H1 (cell line): ENCODE measurements around the gene STX16. TPM values are rescaled to one million over a fixed set of nuclear protein-coding genes. Genes with fewer than 3 reads are reported as not detected.

Experiments used
- CTCF ChIA-PET: fragments of 300-600 bp; sonication (Branson Sonifier 250); formaldehyde crosslinking; loops from one replicate; lab custom pipeline; 2021; ENCODE audit not compliant: partially characterized antibody; lab: Charles Lee
- POLR2A ChIA-PET: fragments of 300-600 bp; sonication (Branson Sonifier 250); formaldehyde crosslinking; loops from one replicate; lab custom pipeline; 2021; ENCODE audit warnings: inconsistent platforms; ENCODE audit not compliant: partially characterized antibody; lab: Charles Lee
- DNase-seq, 2 experiments: peaks; one replicate each; pipeline versions ENCODE4 v3.0.0 to v3.0.0-alpha.2; 2010 to 2022; ENCODE audit warnings: low spot score in 2 of 2, low read depth in 1 of 2, mixed read lengths in 1 of 2
- FAIRE-seq: peaks from 2 replicates; lab custom pipeline; 2011; peaks lifted over from hg19 to GRCh38; lab: Jason Lieb, UNC
- H2AFZ ChIP-seq: 2 replicates; pipeline ENCODE4 v1.8.1; 2012; ENCODE audit warnings: low read length, inconsistent platforms
- H2AK5ac ChIP-seq: 2 replicates; pipeline ENCODE4 v1.6.1; 2013; ENCODE audit warnings: low read depth, low read length
- H2BK120ac ChIP-seq: replicated peaks from 2 replicates; pipeline ENCODE3; 2013; ENCODE audit warnings: low read depth, low read length, inconsistent platforms
- H2BK12ac ChIP-seq: 2 replicates; pipeline ENCODE4 v1.6.1; 2013; ENCODE audit warnings: low read depth, low read length
- H2BK15ac ChIP-seq: 2 replicates; pipeline ENCODE4 v1.6.1; 2013; ENCODE audit warnings: low read length
- H2BK20ac ChIP-seq: 2 replicates; pipeline ENCODE4 v1.6.1; 2013; ENCODE audit warnings: low read length
- H2BK5ac ChIP-seq: 2 replicates; pipeline ENCODE4 v1.6.1; 2013; ENCODE audit warnings: low read depth, low read length
- H3K14ac ChIP-seq: 2 replicates; pipeline ENCODE4 v1.6.1; 2013; ENCODE audit warnings: inconsistent platforms; ENCODE audit not compliant: insufficient read length
- H3K18ac ChIP-seq: 2 replicates; pipeline ENCODE4 v1.6.1; 2013; ENCODE audit warnings: low read length; ENCODE audit errors: extremely low read depth
- H3K23ac ChIP-seq: 2 replicates; pipeline ENCODE4 v1.6.1; 2013; ENCODE audit warnings: inconsistent platforms; ENCODE audit not compliant: insufficient read length
- H3K23me2 ChIP-seq: 2 replicates; pipeline ENCODE4 v1.6.1; 2013; ENCODE audit warnings: low read depth, low read length
- H3K27ac ChIP-seq: 2 replicates; pipeline ENCODE4 v1.6.1; 2011; ENCODE audit warnings: low read depth, low read length, inconsistent platforms
- H3K27me3 ChIP-seq, 4 experiments: replicated peaks in 1 of 4; 1 replicate in 1 of 4; 2 replicates in 3 of 4; pipeline versions ENCODE4 v1.6.1 to v1.8.1; 2011 to 2013; ENCODE audit warnings: low read length in 3 of 4, mild to moderate bottlenecking in 3 of 4, inconsistent platforms in 2 of 4, mixed read lengths in 2 of 4, moderate library complexity in 1 of 4; ENCODE audit not compliant: control insufficient read depth in 3 of 4, insufficient read depth in 3 of 4; ENCODE audit errors: extremely low read depth in 1 of 4
- H3K36me3 ChIP-seq, 4 experiments: 2 replicates each; pipeline versions ENCODE4 v1.6.1 to v1.8.1; 2011 to 2013; ENCODE audit warnings: mild to moderate bottlenecking in 4 of 4, low read length in 3 of 4, moderate library complexity in 2 of 4, control low read depth in 1 of 4, inconsistent platforms in 1 of 4; ENCODE audit not compliant: insufficient read depth in 4 of 4, control insufficient read depth in 2 of 4
- H3K4ac ChIP-seq: replicated peaks from 2 replicates; pipeline ENCODE3; 2013; ENCODE audit warnings: low read length, low read depth, mixed read lengths, inconsistent platforms; ENCODE audit not compliant: insufficient read length
- H3K4me1 ChIP-seq, 4 experiments: replicated peaks in 1 of 4; 1 replicate in 1 of 4; 2 replicates in 3 of 4; pipeline versions ENCODE4 v1.6.1 to v1.8.1; 2011 to 2013; ENCODE audit warnings: low read length in 3 of 4, inconsistent platforms in 2 of 4, mixed read lengths in 1 of 4; ENCODE audit not compliant: insufficient read depth in 4 of 4, control insufficient read depth in 3 of 4
- H3K4me2 ChIP-seq, 2 experiments: 2 replicates each; pipeline versions ENCODE4 v1.6.1 to v1.8.1; 2011 to 2013; ENCODE audit warnings: low read depth in 2 of 2, low read length in 2 of 2, control low read depth in 1 of 2, inconsistent platforms in 1 of 2, mild to moderate bottlenecking in 1 of 2; ENCODE audit not compliant: insufficient read depth in 1 of 2
- H3K4me3 ChIP-seq, 4 experiments: fragments of 200-600, 300-600 bp in 1 of 4; sonication (generic), shearing (Covaris generic), sonication (Bioruptor Twin) in 1 of 4; 2 replicates each; pipeline versions ENCODE4 v1.5.1 to v1.8.1; 2011 to 2016; ENCODE audit warnings: low read length in 4 of 4, low read depth in 3 of 4, control low read depth in 2 of 4, inconsistent platforms in 2 of 4, mild to moderate bottlenecking in 2 of 4, mixed read lengths in 1 of 4, moderate library complexity in 1 of 4; ENCODE audit not compliant: insufficient read depth in 2 of 4; ENCODE audit errors: extremely low read depth in 1 of 4
- H3K56ac ChIP-seq: replicated peaks from 2 replicates; pipeline ENCODE3; 2013; ENCODE audit warnings: low read depth, mild to moderate bottlenecking, mixed read lengths, low read length, inconsistent platforms; ENCODE audit not compliant: insufficient read length
- H3K79me1 ChIP-seq: 2 replicates; pipeline ENCODE4 v1.6.1; 2013; ENCODE audit warnings: low read depth, low read length, control low read depth
- H3K79me2 ChIP-seq, 2 experiments: 2 replicates each; pipeline versions ENCODE4 v1.6.1 to v1.8.1; 2012 to 2013; ENCODE audit warnings: low read length in 2 of 2, mild to moderate bottlenecking in 2 of 2, inconsistent platforms in 1 of 2; ENCODE audit not compliant: insufficient read depth in 2 of 2, control insufficient read depth in 1 of 2
- H3K9ac ChIP-seq, 4 experiments: replicated peaks in 1 of 4; 1 replicate in 1 of 4; 2 replicates in 3 of 4; pipeline versions ENCODE4 v1.6.1 to v1.8.1; 2011 to 2013; ENCODE audit warnings: low read depth in 3 of 4, low read length in 3 of 4, control low read depth in 2 of 4, mild to moderate bottlenecking in 2 of 4, moderate library complexity in 2 of 4, inconsistent platforms in 1 of 4; ENCODE audit errors: extremely low read depth in 1 of 4
- H3K9me3 ChIP-seq, 2 experiments: 2 replicates each; pipeline versions ENCODE4 v1.6.1 to v1.8.1; 2012 to 2013; ENCODE audit warnings: mild to moderate bottlenecking in 2 of 2, moderate library complexity in 2 of 2, control low read depth in 1 of 2, inconsistent platforms in 1 of 2, low read depth in 1 of 2, low read length in 1 of 2, mixed read lengths in 1 of 2; ENCODE audit not compliant: insufficient read depth in 2 of 2
- H4K20me1 ChIP-seq, 2 experiments: replicated peaks in 1 of 2; 2 replicates each; pipeline versions ENCODE3 to v1.8.1; 2011 to 2013; ENCODE audit warnings: inconsistent platforms in 2 of 2, low read length in 2 of 2, mild to moderate bottlenecking in 1 of 2; ENCODE audit not compliant: insufficient read depth in 2 of 2, control insufficient read depth in 1 of 2
- H4K5ac ChIP-seq: 2 replicates; pipeline ENCODE4 v1.6.1; 2013; ENCODE audit warnings: low read length, low read depth, mixed read lengths, inconsistent platforms; ENCODE audit not compliant: insufficient read length
- H4K8ac ChIP-seq: 2 replicates; pipeline ENCODE4 v1.8.0; 2013; ENCODE audit warnings: mild to moderate bottlenecking, moderate library complexity, low read length, inconsistent platforms; ENCODE audit not compliant: insufficient read depth; ENCODE audit errors: extremely low read depth
- H4K91ac ChIP-seq: replicated peaks from 2 replicates; pipeline ENCODE3; 2013; ENCODE audit warnings: low read length, mixed read lengths, inconsistent platforms; ENCODE audit not compliant: insufficient read length
- ASH2L ChIP-seq: fragments of 200-600, 300-600 bp; sonication (generic); IDR thresholded peaks from one replicate; pipeline ENCODE4 v1.7.1; 2017; ENCODE audit warnings: low read length
- CHD2 ChIP-seq: IDR thresholded peaks from 2 replicates; pipeline ENCODE4 v1.6.1; 2012; ENCODE audit warnings: low read length, improper control_type of control experiment
- EP300 ChIP-seq, 2 experiments: IDR thresholded peaks; 1 replicate in 1 of 2; 2 replicates in 1 of 2; pipeline ENCODE4 v1.6.1; 2011 to 2012; ENCODE audit warnings: low read depth in 2 of 2, low read length in 2 of 2, mild to moderate bottlenecking in 2 of 2, borderline replicate concordance in 1 of 2, inconsistent platforms in 1 of 2, moderate library complexity in 1 of 2
- JUND ChIP-seq: IDR thresholded peaks from 2 replicates; pipeline ENCODE4 v1.6.1; 2011; ENCODE audit warnings: mild to moderate bottlenecking, improper control_type of control experiment, low read length
- NRF1 ChIP-seq: IDR thresholded peaks from 2 replicates; pipeline ENCODE4 v1.6.1; 2011; ENCODE audit warnings: mild to moderate bottlenecking, low read depth, low read length, improper control_type of control experiment
- WGBS, 2 experiments: shearing (Covaris generic) in 1 of 2; methylation state at CpG; one replicate each; pipeline versions ENCODE4 v1.1.6 to v1.1.7; 2013 to 2015; ENCODE audit warnings: low lambda C conversion rate in 2 of 2, mixed read lengths in 2 of 2, inconsistent platforms in 1 of 2, low coverage in 1 of 2, missing lambda C conversion rate in 1 of 2; ENCODE audit not compliant: insufficient replicate concordance in 2 of 2, insufficient coverage in 1 of 2, insufficient read length in 1 of 2; ENCODE audit errors: extremely low coverage in 1 of 2, missing lambda C conversion rate in 1 of 2; 5-methylcytosine and 5-hydroxymethylcytosine counted together
- polyA plus RNA-seq, 7 experiments: library from polyadenylated mRNA; depleted of rRNA in 3 of 7; stranded (reverse) in 5 of 7; unstranded in 2 of 7; fragments of >200 nt in 5 of 7; fragments of 200-250 nt in 2 of 7; gene quantifications; 1 replicate in 5 of 7; 2 replicates in 1 of 7; 4 replicates in 1 of 7; pipeline versions ENCODE4 v1.2.1 to v1.2.3, GENCODE V29; 2011 to 2013; ENCODE audit warnings: missing spikeins in 2 of 7, mixed read lengths in 2 of 7
- total RNA-seq: library from RNA; stranded (reverse); fragmentation: NEBNext Ultra II Directional; extraction: Animal tissue kit (Norgen Biotek cat#: 25700); gene quantifications from 2 replicates; pipeline ENCODE4 v1.2.1, GENCODE V29; 2021

Gene STX16
- total and polyA plus RNA-seq, 2 of the 8 experiments (the other 6 are each of a cell fraction or from before 2014, with no cell fraction given): 45.2 to 61.6 TPM

GRCh38 chr20:58605292-58606065 lies 45.6 kb upstream of the STX16 start:
- H3K4me3 ChIP-seq: no peak overlapping the region
- CTCF ChIA-PET: interaction anchor here (1.4 to 1.5 kb wide), 2 partner anchors 15 to 124 kb away, joined by 3 to 4 read pairs; no protein-coding TSS in a partner anchor
- peak overlapping the region; percentile 19 for H3K4ac ChIP-seq
- no peaks in the 10 kb centered on the region for H4K20me1 ChIP-seq
- peak overlapping the region; percentile 49 for H4K91ac ChIP-seq
- no peak overlapping the region for H3K27ac ChIP-seq
- H3K14ac ChIP-seq: no peak overlapping the region
- H3K23ac ChIP-seq: no peak overlapping the region
- peak overlapping the region; percentile 78; the same call in 1 of the 2 replicates for H2BK12ac ChIP-seq
- no peaks in the 10 kb centered on the region for H3K79me1 ChIP-seq
- H2AFZ ChIP-seq: peak overlapping the region; percentile 57; the same call in 1 of the 2 replicates
- no peaks in the 10 kb centered on the region; a peak in 2 of 7 replicates for H3K27me3 ChIP-seq
- no peak overlapping the region for H3K56ac ChIP-seq
- H3K36me3 ChIP-seq: no peaks in the 10 kb centered on the region
- no peak overlapping the region for H2AK5ac ChIP-seq
- no peak for FAIRE-seq
- H3K9ac ChIP-seq: no peak overlapping the region
- DNase-seq: no peak
- no peak overlapping the region for H4K5ac ChIP-seq
- H2BK15ac ChIP-seq: peak overlapping the region; percentile 67; the same call in 1 of the 2 replicates
- H3K23me2 ChIP-seq: no peaks in the 10 kb centered on the region
- H2BK5ac ChIP-seq: 0 out of 2 replicates have a peak overlapping the region, but pooled peaks have one; percentile 16
- POLR2A ChIA-PET: interaction anchor here (1.6 to 2.0 kb wide), 2 partner anchors 13 to 302 kb away, joined by 3 to 6 read pairs; no protein-coding TSS in a partner anchor
- WGBS, 2 experiments: 89% methylated on average over 19 of the region's 19 CpGs; no CpG with 5 or more reads in 1 of the 2 experiments
- no peak overlapping the region for H2BK120ac ChIP-seq
- no peak overlapping the region for H3K4me2 ChIP-seq
- no peaks in the 10 kb centered on the region; a peak in 1 of 4 replicates for H3K9me3 ChIP-seq
- H2BK20ac ChIP-seq: peak overlapping the region; percentile 35; the same call in 1 of the 2 replicates
- H3K18ac ChIP-seq: no peak overlapping the region
- H3K4me1 ChIP-seq: no peaks in the 10 kb centered on the region; a peak in 1 of 7 replicates
- H4K8ac ChIP-seq: no peak overlapping the region; the same call in 1 of the 2 replicates
- H3K79me2 ChIP-seq: no peaks in the 10 kb centered on the region
- TF ChIP-seq JUND (no peak), CHD2 (no peak), ASH2L (no peak), EP300 (IDR thresholded peaks at IDR 0.05; ENCODE audit: borderline replicate concordance in 1 of 2, low read depth in 2 of 2, low read length in 2 of 2) (no peak), NRF1 (no peak)
